Hepatocyte (in vitro differentiated cells): ENCODE results near the gene GPX4. TPM values are rescaled to one million over a fixed set of nuclear protein-coding genes. Genes with fewer than 3 reads are reported as not detected.

Source experiments
- DNase-seq: peaks from one replicate; pipeline ENCODE4 v3.0.0-alpha.2; 2016; ENCODE audit warnings: low spot score
- H2AFZ ChIP-seq: fragments of 200-600 bp; sonication (generic); 2 replicates; pipeline ENCODE4 v1.6.0; 2016; ENCODE audit warnings: antibody characterized with exemption, mild to moderate bottlenecking
- H3K27ac ChIP-seq: fragments of 200-600 bp; sonication (generic); 2 replicates; pipeline ENCODE4 v1.5.1; 2016; ENCODE audit warnings: mild to moderate bottlenecking
- H3K27me3 ChIP-seq: fragments of 200-600 bp; sonication (generic); 2 replicates; pipeline ENCODE4 v1.6.1; 2016
- H3K36me3 ChIP-seq: fragments of 200-600 bp; sonication (generic); replicated peaks from 2 replicates; pipeline ENCODE4 v1.5.1; 2016; ENCODE audit warnings: low read depth; ENCODE audit not compliant: insufficient read depth
- H3K4me1 ChIP-seq: fragments of 200-600 bp; sonication (generic); 2 replicates; pipeline ENCODE4 v1.5.1; 2016; ENCODE audit warnings: mild to moderate bottlenecking, moderate library complexity; ENCODE audit not compliant: insufficient read depth
- H3K4me2 ChIP-seq: fragments of 200-600 bp; sonication (generic); 2 replicates; pipeline ENCODE4 v1.6.0; 2016
- H3K4me3 ChIP-seq: fragments of 200-600 bp; sonication (generic); 2 replicates; pipeline ENCODE4 v1.5.1; 2016; ENCODE audit warnings: mild to moderate bottlenecking
- H3K79me2 ChIP-seq: fragments of 200-600 bp; sonication (generic); 2 replicates; pipeline ENCODE4 v1.6.0; 2017; ENCODE audit warnings: mild to moderate bottlenecking
- H3K9me2 ChIP-seq: fragments of 200-600 bp; sonication (generic); replicated peaks from 2 replicates; pipeline ENCODE4 v1.6.0; 2017; ENCODE audit warnings: mild to moderate bottlenecking; ENCODE audit not compliant: insufficient read depth
- H3K9me3 ChIP-seq: fragments of 200-600 bp; sonication (generic); 2 replicates; pipeline ENCODE4 v1.5.1; 2016; ENCODE audit warnings: low read depth, mild to moderate bottlenecking
- H4K20me1 ChIP-seq: fragments of 200-600 bp; sonication (generic); 2 replicates; pipeline ENCODE4 v1.6.0; 2016; ENCODE audit warnings: mild to moderate bottlenecking; ENCODE audit not compliant: insufficient read depth, poor library complexity, severe bottlenecking
- EZH2 ChIP-seq: fragments of 200-600 bp; sonication (generic); IDR thresholded peaks from 2 replicates; pipeline ENCODE4 v1.6.1; 2016; ENCODE audit warnings: antibody characterized with exemption, mild to moderate bottlenecking, borderline replicate concordance
- EZH2phosphoT487 ChIP-seq: fragments of 200-600 bp; sonication (generic); IDR thresholded peaks from one replicate; pipeline ENCODE4 v1.6.1; 2018; ENCODE audit warnings: antibody characterized with exemption, mild to moderate bottlenecking, low read depth, moderate library complexity; ENCODE audit not compliant: unreplicated experiment, severe bottlenecking
- WGBS: methylation state at CpG from one replicate; pipeline ENCODE4 v1.1.6; 2016; ENCODE audit warnings: low lambda C conversion rate; ENCODE audit errors: missing lambda C conversion rate; 5-methylcytosine and 5-hydroxymethylcytosine counted together
- polyA plus RNA-seq: library from polyadenylated mRNA; unstranded; fragments of >200 nt; fragmentation: Nextera tagmentation; extraction: Ambion mirVana; gene quantifications from 2 replicates; pipeline ENCODE4 v1.2.1, GENCODE V29; 2016
- total RNA-seq: library from RNA; depleted of rRNA; stranded (reverse); fragments of >200 nt; gene quantifications from 2 replicates; pipeline ENCODE4 v1.2.3, GENCODE V29; 2014
- TF ChIP-seq, protein P1 (sequence below): fragments of 200-600 bp; sonication (generic); IDR thresholded peaks from 2 replicates; pipeline ENCODE4 v1.5.1; 2016; ENCODE audit warnings: antibody characterized with exemption, mild to moderate bottlenecking; ENCODE audit not compliant: poor library complexity

The GPX4 gene
- total and polyA plus RNA-seq, 2 experiments from 2014 or later = 539 to 735 TPM

DNA sequence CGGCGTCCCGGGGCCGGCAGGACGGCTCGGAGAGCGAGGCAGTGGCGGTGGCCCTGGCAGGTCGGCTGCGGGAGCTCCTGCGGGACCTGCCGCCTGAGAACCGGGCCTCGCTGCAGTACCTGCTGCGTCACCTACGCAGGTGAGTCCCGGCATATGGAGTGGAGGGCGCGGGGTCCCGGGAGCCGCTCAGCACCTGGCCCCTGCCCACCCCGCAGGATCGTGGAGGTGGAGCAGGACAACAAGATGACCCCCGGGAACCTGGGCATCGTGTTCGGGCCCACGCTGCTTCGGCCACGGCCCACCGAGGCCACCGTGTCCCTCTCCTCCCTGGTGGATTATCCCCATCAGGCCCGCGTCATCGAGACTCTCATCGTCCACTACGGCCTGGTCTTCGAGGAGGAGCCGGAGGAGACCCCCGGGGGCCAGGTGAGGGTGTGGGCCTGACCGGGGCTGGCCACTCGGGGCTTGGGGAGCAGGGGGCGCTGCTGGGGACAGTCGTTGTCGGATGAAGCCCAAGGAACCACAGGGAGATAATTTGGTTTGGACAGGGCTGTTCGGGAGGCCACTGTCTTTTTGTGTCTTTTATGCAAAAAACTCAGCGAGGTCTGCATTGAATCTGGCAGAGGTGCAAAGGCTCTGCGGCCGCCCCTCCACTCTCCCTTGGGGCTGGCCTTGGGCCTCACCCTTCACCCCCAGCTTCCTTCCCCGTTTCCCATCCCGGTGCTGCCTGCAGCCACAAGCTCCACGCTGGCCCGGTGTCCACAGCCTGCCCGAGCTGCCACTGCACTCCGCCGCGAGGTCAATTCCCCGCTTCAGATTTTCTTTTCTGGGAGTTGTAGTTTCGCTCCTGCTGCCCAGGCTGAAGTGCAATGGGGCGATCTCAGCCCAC, 20.6 kb upstream of the GPX4 start:
- H2AFZ ChIP-seq = no peak overlapping the region
- DNase-seq = no peak
- peak overlapping the region; percentile 82 for H3K4me2 ChIP-seq
- H4K20me1 ChIP-seq = no peaks in the 10 kb centered on the region
- H3K9me2 ChIP-seq = no peaks in the 10 kb centered on the region
- peak overlapping the region; percentile 43 for H3K27ac ChIP-seq
- no peaks in the 10 kb centered on the region for H3K27me3 ChIP-seq
- peaks cover 4% of the 10 kb centered on the region for H3K4me1 ChIP-seq
- no peaks in the 10 kb centered on the region for H3K36me3 ChIP-seq
- no peaks in the 10 kb centered on the region for H3K9me3 ChIP-seq
- 74% methylated on average over 51 of the region's 59 CpGs for WGBS
- H3K4me3 ChIP-seq = no peak overlapping the region
- no peak for TF ChIP-seq EZH2
- no peak for TF ChIP-seq EZH2phosphoT487
- TF ChIP-seq, protein P1, sequence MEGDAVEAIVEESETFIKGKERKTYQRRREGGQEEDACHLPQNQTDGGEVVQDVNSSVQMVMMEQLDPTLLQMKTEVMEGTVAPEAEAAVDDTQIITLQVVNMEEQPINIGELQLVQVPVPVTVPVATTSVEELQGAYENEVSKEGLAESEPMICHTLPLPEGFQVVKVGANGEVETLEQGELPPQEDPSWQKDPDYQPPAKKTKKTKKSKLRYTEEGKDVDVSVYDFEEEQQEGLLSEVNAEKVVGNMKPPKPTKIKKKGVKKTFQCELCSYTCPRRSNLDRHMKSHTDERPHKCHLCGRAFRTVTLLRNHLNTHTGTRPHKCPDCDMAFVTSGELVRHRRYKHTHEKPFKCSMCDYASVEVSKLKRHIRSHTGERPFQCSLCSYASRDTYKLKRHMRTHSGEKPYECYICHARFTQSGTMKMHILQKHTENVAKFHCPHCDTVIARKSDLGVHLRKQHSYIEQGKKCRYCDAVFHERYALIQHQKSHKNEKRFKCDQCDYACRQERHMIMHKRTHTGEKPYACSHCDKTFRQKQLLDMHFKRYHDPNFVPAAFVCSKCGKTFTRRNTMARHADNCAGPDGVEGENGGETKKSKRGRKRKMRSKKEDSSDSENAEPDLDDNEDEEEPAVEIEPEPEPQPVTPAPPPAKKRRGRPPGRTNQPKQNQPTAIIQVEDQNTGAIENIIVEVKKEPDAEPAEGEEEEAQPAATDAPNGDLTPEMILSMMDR = no peak
- H3K79me2 ChIP-seq = no peaks in the 10 kb centered on the region

DNA sequence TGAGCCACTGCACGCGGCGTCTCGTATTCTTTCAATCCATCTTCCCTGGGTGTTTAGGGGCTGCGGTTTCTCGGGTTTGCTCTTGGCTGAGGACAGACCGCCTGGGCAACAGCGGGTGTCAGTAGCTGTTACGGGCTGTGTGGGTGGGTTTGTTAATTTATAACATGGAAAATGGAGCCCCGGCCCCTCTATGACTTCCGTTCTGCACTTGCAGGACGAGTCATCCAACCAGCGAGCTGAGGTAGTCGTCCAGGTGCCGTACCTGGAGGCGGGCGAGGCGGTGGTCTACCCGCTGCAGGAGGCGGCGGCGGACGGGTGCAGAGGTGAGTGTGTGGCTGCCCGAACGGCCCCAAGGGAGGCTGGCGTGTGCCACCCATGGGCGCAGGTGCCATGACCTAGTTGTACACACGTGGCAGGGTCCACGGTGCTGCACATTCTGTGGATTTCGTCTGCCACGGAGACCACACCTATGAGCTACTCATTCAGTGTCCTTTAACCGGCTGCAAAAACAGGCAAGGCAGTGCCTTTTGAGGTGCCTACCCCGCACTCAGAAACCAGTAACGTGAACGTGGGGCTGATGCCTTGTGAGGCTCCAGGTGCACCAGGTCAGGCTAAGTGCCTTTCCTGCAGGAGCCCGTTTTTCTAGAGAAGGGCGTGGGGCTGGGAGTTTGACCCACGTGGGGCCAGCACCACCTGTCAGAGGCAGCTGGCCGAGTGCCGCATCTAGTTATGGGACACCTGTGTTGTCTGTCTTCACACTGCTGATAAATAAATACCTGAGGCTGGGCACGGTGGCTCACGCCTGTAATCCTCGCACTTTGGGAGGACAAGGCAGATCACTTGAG, 19.5 kb upstream of the GPX4 start:
- Histone ChIP-seq H4K20me1 (no peaks in the 10 kb centered on the region), H3K9me2 (no peaks in the 10 kb centered on the region), H3K4me2 (no peak overlapping the region), H3K36me3 (no peaks in the 10 kb centered on the region), H3K27ac (no peak overlapping the region), H2AFZ (no peak overlapping the region), H3K4me1 (peaks cover 4% of the 10 kb centered on the region), H3K9me3 (no peaks in the 10 kb centered on the region), H3K4me3 (no peak overlapping the region), H3K79me2 (no peaks in the 10 kb centered on the region), H3K27me3 (no peaks in the 10 kb centered on the region)
- WGBS = 93% methylated on average over 42 of the region's 43 CpGs
- DNase-seq = no peak
- TF ChIP-seq EZH2 = no peak
- no peak for TF ChIP-seq EZH2phosphoT487
- TF ChIP-seq, protein P1 = no peak

DNA sequence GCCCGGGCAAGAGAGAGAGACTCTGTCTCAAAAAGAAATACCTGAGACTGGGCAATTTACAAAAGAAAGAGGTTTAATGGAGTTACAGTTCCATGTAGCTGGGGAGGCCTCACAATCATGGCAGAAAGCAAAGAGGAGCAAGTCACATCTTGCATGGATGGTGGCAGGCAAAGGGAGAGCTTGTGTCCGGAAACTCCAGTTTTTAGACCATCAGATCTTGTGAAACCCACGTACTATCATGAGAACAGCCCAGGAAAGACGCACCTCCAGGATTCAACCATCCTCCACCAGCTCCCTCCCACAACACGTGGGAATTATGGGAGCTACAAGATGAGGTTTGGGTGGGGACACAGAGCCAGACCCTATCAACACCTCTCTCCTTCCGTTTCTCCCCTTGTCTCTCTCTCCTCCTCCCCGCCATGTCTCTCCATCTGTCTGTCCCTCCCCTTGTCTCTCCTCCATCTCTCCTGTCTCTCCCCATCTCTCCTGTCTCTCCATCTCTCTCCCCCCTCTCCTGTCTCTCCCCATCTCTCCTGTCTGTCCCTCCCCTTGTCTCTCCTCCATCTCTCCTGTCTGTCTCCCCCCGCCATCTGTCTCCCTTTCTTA, 18.6 kb upstream of the GPX4 start:
- DNase-seq = no peak
- Histone ChIP-seq H3K36me3 (no peaks in the 10 kb centered on the region), H3K4me2 (no peak overlapping the region), H3K27me3 (no peaks in the 10 kb centered on the region), H3K79me2 (no peaks in the 10 kb centered on the region), H2AFZ (no peak overlapping the region), H3K4me1 (peaks cover 4% of the 10 kb centered on the region), H3K27ac (no peak overlapping the region), H4K20me1 (no peaks in the 10 kb centered on the region), H3K4me3 (no peak overlapping the region), H3K9me2 (no peaks in the 10 kb centered on the region), H3K9me3 (no peaks in the 10 kb centered on the region)
- no peak for TF ChIP-seq EZH2
- TF ChIP-seq, protein P1 = no peak
- no peak for TF ChIP-seq EZH2phosphoT487
- WGBS = 86% methylated on average over 8 of the region's 8 CpGs
